ENCODE measurements around the gene ZNF536.

GRCh38 chr19:30498707-30499106, 126.5 kb downstream of the ZNF536 start:
- TF ChIP-seq CTCF (IDR thresholded peaks at IDR 0.05) (no peak), POLR2A (IDR thresholded peaks at IDR 0.05) (no peak)

Measured in Peyer's patch (tissue), 4 donors.